HEK293T (cell line): ENCODE measurements around the gene SLC25A22.

Source experiments
- CTCF ChIA-PET: fragments of 350-600 bp; formaldehyde crosslinking; extraction: SDS; loops from one replicate; lab custom pipeline; 2021; ENCODE audit warnings: antibody characterized with exemption, inconsistent platforms; lab: Yijun Ruan, JAX
- POLR2A ChIA-PET: fragments of 350-600 bp; formaldehyde crosslinking; extraction: SDS; loops from one replicate; lab custom pipeline; 2020; ENCODE audit warnings: antibody characterized with exemption, inconsistent platforms; lab: Yijun Ruan, JAX
- DNase-seq: peaks from one replicate; pipeline ENCODE4 v3.0.0; 2012; ENCODE audit warnings: mixed read lengths; ENCODE audit errors: extremely low spot score
- ARNT ChIP-seq: fragments of 450-650 bp; IDR thresholded peaks from 2 replicates; pipeline ENCODE4 v1.6.1; 2017; ENCODE audit warnings: mild to moderate bottlenecking
- BHLHE40 ChIP-seq: fragments of 450-650 bp; IDR thresholded peaks from 2 replicates; pipeline ENCODE4 v1.6.1; 2016; ENCODE audit warnings: mild to moderate bottlenecking, moderate library complexity, borderline replicate concordance
- CTBP1 ChIP-seq: fragments of 450-650 bp; IDR thresholded peaks from 2 replicates; pipeline ENCODE4 v1.6.1; 2016; ENCODE audit warnings: borderline replicate concordance
- ELF4 ChIP-seq: fragments of 450-650 bp; IDR thresholded peaks from 2 replicates; pipeline ENCODE4 v1.6.1; 2017; ENCODE audit warnings: antibody characterized with exemption
- FOXA1 ChIP-seq: fragments of 450-650 bp; IDR thresholded peaks from 2 replicates; pipeline ENCODE4 v1.6.1; 2016; ENCODE audit warnings: mild to moderate bottlenecking
- FOXK2 ChIP-seq: fragments of 450-650 bp; IDR thresholded peaks from 2 replicates; pipeline ENCODE4 v1.6.1; 2016; ENCODE audit warnings: mild to moderate bottlenecking
- FOXM1 ChIP-seq: fragments of 450-650 bp; IDR thresholded peaks from 2 replicates; pipeline ENCODE4 v1.6.1; 2017; ENCODE audit warnings: mild to moderate bottlenecking, borderline replicate concordance
- HDGF ChIP-seq: fragments of 450-650 bp; IDR thresholded peaks from 2 replicates; pipeline ENCODE4 v1.6.1; 2017; ENCODE audit warnings: antibody characterized with exemption, borderline replicate concordance
- L3MBTL2 ChIP-seq: fragments of 450-650 bp; conservative IDR thresholded peaks from 2 replicates; pipeline ENCODE4 v1.6.1; 2016; ENCODE audit warnings: mild to moderate bottlenecking
- LEF1 ChIP-seq: fragments of 450-650 bp; IDR thresholded peaks from 2 replicates; pipeline ENCODE4 v1.6.1; 2017; ENCODE audit warnings: mild to moderate bottlenecking, borderline replicate concordance
- NFRKB ChIP-seq: fragments of 450-650 bp; IDR thresholded peaks from 2 replicates; pipeline ENCODE4 v1.6.1; 2016; ENCODE audit warnings: mild to moderate bottlenecking, moderate library complexity
- PKNOX1 ChIP-seq: fragments of 450-650 bp; IDR thresholded peaks from 2 replicates; pipeline ENCODE4 v1.6.1; 2016
- SP1 ChIP-seq: fragments of 450-650 bp; IDR thresholded peaks from 2 replicates; pipeline ENCODE4 v1.6.1; 2017
- SUZ12 ChIP-seq: fragments of 450-650 bp; IDR thresholded peaks from 2 replicates; pipeline ENCODE4 v1.6.1; 2016; ENCODE audit warnings: mild to moderate bottlenecking
- TARDBP ChIP-seq: fragments of 450-650 bp; IDR thresholded peaks from 2 replicates; pipeline ENCODE4 v1.6.1; 2016
- ZNF384 ChIP-seq: fragments of 450-650 bp; IDR thresholded peaks from 2 replicates; pipeline ENCODE4 v1.6.1; 2016

SLC25A22 gene

GRCh38 chr11:760236-760635 is 37.8 kb downstream of the SLC25A22 start:
- DNase-seq = no peak
- ChIA-PET POLR2A (interaction anchor here (1.6 kb wide), 1 partner anchor 13 kb away, joined by 6 read pairs; the partner anchor contains the start of gene TALDO1), CTCF (no interaction called here)
- no peak for TF ChIP-seq ZNF384
- TF ChIP-seq PKNOX1 = no peak
- TF ChIP-seq HDGF = no peak
- TF ChIP-seq L3MBTL2 = no peak
- no peak for TF ChIP-seq ELF4
- no peak for TF ChIP-seq LEF1
- no peak for TF ChIP-seq FOXK2
- TF ChIP-seq TARDBP = no peak
- TF ChIP-seq SP1 = no peak
- TF ChIP-seq NFRKB = no peak
- TF ChIP-seq FOXA1 = no peak
- TF ChIP-seq SUZ12 = no peak
- no peak for TF ChIP-seq ARNT
- no peak for TF ChIP-seq BHLHE40
- TF ChIP-seq CTBP1 = no peak
- TF ChIP-seq FOXM1 = no peak

- no peak for DNase-seq
- TF ChIP-seq ARNT = no peak
- no peak for TF ChIP-seq NFRKB
- TF ChIP-seq TARDBP = no peak
- no peak for TF ChIP-seq SUZ12
- no peak for TF ChIP-seq LEF1
- TF ChIP-seq CTBP1 = no peak
- no peak for TF ChIP-seq FOXA1
- no peak for TF ChIP-seq BHLHE40
- TF ChIP-seq ZNF384 = no peak
- no peak for TF ChIP-seq FOXK2
- TF ChIP-seq ELF4 = no peak
- no peak for TF ChIP-seq FOXM1
- no peak for TF ChIP-seq PKNOX1
- TF ChIP-seq HDGF = no peak
- TF ChIP-seq L3MBTL2 = no peak
- TF ChIP-seq SP1 = no peak
- ChIA-PET CTCF (no interaction called here), POLR2A (interaction anchor here (1.5 kb wide), 1 partner anchor 14 kb away, joined by 3 read pairs; no protein-coding TSS in a partner anchor)
These were observed 48.4 kb downstream of the SLC25A22 start for GRCh38 chr11:749731-750130.

- CTCF ChIA-PET = interaction anchor here (1.6 kb wide), 1 partner anchor 21 kb away, joined by 6 read pairs; no protein-coding TSS in a partner anchor
- TF ChIP-seq L3MBTL2 = peak; percentile 89
- TF ChIP-seq SP1 = no peak
- TF ChIP-seq ZNF384 = no peak
- POLR2A ChIA-PET = interaction anchor here (0.5 to 2.6 kb wide), 12 partner anchors 9 to 520 kb away, joined by 3 to 13 read pairs (median 4); no protein-coding TSS in a partner anchor
- no peak for DNase-seq
These were observed 50.1 kb downstream of the SLC25A22 start for GRCh38 chr11:748007-748359.

GRCh38 chr11:747158-748006 is 50.7 kb downstream of the SLC25A22 start, which contains the start of gene TALDO1:
Gene TALDO1 (plus strand): TSS chr11:747464. CDS start chr11:747482, 18 bp downstream.
- peak; percentile 95 for DNase-seq
- TF ChIP-seq FOXK2 (no peak), SP1 (no peak), PKNOX1 (no peak), FOXM1 (no peak), BHLHE40 (no peak), FOXA1 (no peak), TARDBP (no peak), CTBP1 (no peak), HDGF (no peak), ARNT (no peak), SUZ12 (no peak), L3MBTL2 (no peak), ZNF384 (no peak), LEF1 (no peak), ELF4 (no peak)
- POLR2A ChIA-PET = interaction anchor here (0.5 to 2.6 kb wide), 17 partner anchors 8 to 520 kb away, joined by 3 to 13 read pairs (median 3); no protein-coding TSS in a partner anchor
- CTCF ChIA-PET = interaction anchor here (0.6 to 1.6 kb wide), 3 partner anchors 20 to 51 kb away, joined by 3 to 6 read pairs (median 3); partner anchors contain the start of gene TMEM80

GRCh38 chr11:746289-747157 is 51.6 kb downstream of the SLC25A22 start:
- no peak for DNase-seq
- TF ChIP-seq L3MBTL2 = peak; percentile 49; the same call in 1 of the 2 replicates
- no peak for TF ChIP-seq SP1
- POLR2A ChIA-PET = interaction anchor here (0.6 to 2.6 kb wide), 13 partner anchors 10 to 284 kb away, joined by 3 to 13 read pairs (median 3); no protein-coding TSS in a partner anchor
- CTCF ChIA-PET = interaction anchor here (0.6 to 1.0 kb wide), 4 partner anchors 17 to 165 kb away, joined by 3 read pairs; partner anchors contain the start of gene TMEM80
